CD14-positive monocyte (primary cell): ENCODE data around the gene CDCP2. TPM values are rescaled to one million over a fixed set of nuclear protein-coding genes. Genes with fewer than 3 reads are reported as not detected.
"Not testable (repeated sequence)": the region's sequence is repeated elsewhere in the genome, so short reads cannot be mapped to it uniquely, and the experiment has no call there.

Experiments
- DNase-seq, 3 donors: peaks; one replicate each; pipeline ENCODE4 v3.0.0-alpha.2; 2011 to 2022
- H2AFZ ChIP-seq: 2 replicates; pipeline ENCODE4 v1.6.0; 2012; ENCODE audit warnings: mild to moderate bottlenecking, low read depth, low read length, inconsistent platforms; ENCODE audit not compliant: insufficient read depth, poor library complexity, severe bottlenecking
- H3K27ac ChIP-seq, 2 donors: 1 replicate in 1 of 2; 2 replicates in 1 of 2; pipeline ENCODE4 v1.5.1; 2012 to 2013; ENCODE audit warnings: low read length in 2 of 2, control low read depth in 1 of 2, inconsistent platforms in 1 of 2, low read depth in 1 of 2, mild to moderate bottlenecking in 1 of 2
- H3K27me3 ChIP-seq, 2 donors: one replicate each; pipeline versions ENCODE4 v1.6.0 to v1.6.1; 2011 to 2013; ENCODE audit warnings: low read length in 2 of 2; ENCODE audit not compliant: control insufficient read depth in 2 of 2, insufficient read depth in 2 of 2
- H3K36me3 ChIP-seq, 2 donors: replicated peaks in 1 of 2; 1 replicate in 1 of 2; 2 replicates in 1 of 2; pipeline versions ENCODE4 v1.5.1 to v1.6.1; 2012 to 2013; ENCODE audit warnings: low read length in 2 of 2, control low read depth in 1 of 2, inconsistent platforms in 1 of 2, mild to moderate bottlenecking in 1 of 2; ENCODE audit not compliant: insufficient read depth in 2 of 2, control insufficient read depth in 1 of 2
- H3K4me1 ChIP-seq, 2 donors: 1 replicate in 1 of 2; 2 replicates in 1 of 2; pipeline versions ENCODE4 v1.5.1 to v1.6.1; 2012 to 2013; ENCODE audit warnings: low read length in 2 of 2, control low read depth in 1 of 2, inconsistent platforms in 1 of 2, mild to moderate bottlenecking in 1 of 2, moderate library complexity in 1 of 2; ENCODE audit not compliant: insufficient read depth in 2 of 2, control insufficient read depth in 1 of 2
- H3K4me2 ChIP-seq: replicated peaks from 2 replicates; pipeline ENCODE3; 2012; ENCODE audit warnings: low read length, moderate library complexity, mild to moderate bottlenecking; ENCODE audit not compliant: poor library complexity, severe bottlenecking; ENCODE audit errors: extremely low read depth
- H3K4me3 ChIP-seq, 3 experiments: fragments of 200-600 bp in 1 of 3; sonication (generic) in 1 of 3; replicated peaks in 1 of 3; 1 replicate in 2 of 3; 2 replicates in 1 of 3; pipeline ENCODE4 v1.5.1; 2011 to 2013; ENCODE audit warnings: low read length in 3 of 3, mild to moderate bottlenecking in 3 of 3, control low read depth in 2 of 3, low read depth in 2 of 3, inconsistent platforms in 1 of 3, moderate library complexity in 1 of 3
- H3K79me2 ChIP-seq: 2 replicates; pipeline ENCODE4 v1.6.0; 2012; ENCODE audit warnings: mild to moderate bottlenecking, control low read depth, inconsistent platforms, low read length, moderate library complexity; ENCODE audit not compliant: insufficient read depth
- H3K9ac ChIP-seq: 2 replicates; pipeline ENCODE4 v1.6.0; 2017; ENCODE audit warnings: low read length, mild to moderate bottlenecking; ENCODE audit not compliant: insufficient read depth, poor library complexity, severe bottlenecking
- H3K9me3 ChIP-seq, 2 donors: replicated peaks in 1 of 2; 1 replicate in 1 of 2; 2 replicates in 1 of 2; pipeline versions ENCODE4 v1.5.1 to v1.6.1; 2012 to 2013; ENCODE audit warnings: low read length in 2 of 2, control low read depth in 1 of 2; ENCODE audit not compliant: control insufficient read depth in 1 of 2, insufficient read depth in 1 of 2
- H4K20me1 ChIP-seq: 2 replicates; pipeline ENCODE4 v1.6.0; 2012; ENCODE audit warnings: mild to moderate bottlenecking, low read length, control low read depth, moderate library complexity; ENCODE audit not compliant: insufficient read depth
- H3K27ac Mint-ChIP-seq, 7 donors: one replicate each; pipeline ENCODE4 v1.8.0; 2020; ENCODE audit warnings: mild to moderate bottlenecking in 7 of 7, mixed read lengths in 7 of 7, moderate library complexity in 6 of 7, inconsistent platforms in 2 of 7
- H3K27me3 Mint-ChIP-seq, 3 donors: one replicate each; pipeline ENCODE4 v1.8.0; 2021 to 2022; ENCODE audit warnings: low read depth in 3 of 3, mild to moderate bottlenecking in 3 of 3, mixed read lengths in 3 of 3, moderate library complexity in 3 of 3, inconsistent platforms in 1 of 3
- H3K36me3 Mint-ChIP-seq, 2 donors: one replicate each; pipeline ENCODE4 v1.8.0; 2020; ENCODE audit warnings: mixed read lengths in 2 of 2, inconsistent platforms in 1 of 2, mild to moderate bottlenecking in 1 of 2
- H3K4me1 Mint-ChIP-seq: one replicate; pipeline ENCODE4 v1.8.0; 2020; ENCODE audit warnings: mild to moderate bottlenecking, mixed read lengths
- H3K4me3 Mint-ChIP-seq, 2 donors: one replicate each; pipeline ENCODE4 v1.8.0; 2020; ENCODE audit warnings: mild to moderate bottlenecking in 2 of 2, mixed read lengths in 2 of 2, moderate library complexity in 1 of 2
- H3K9me3 Mint-ChIP-seq, 7 donors: one replicate each; pipeline ENCODE4 v1.8.0; 2020 to 2022; ENCODE audit warnings: mixed read lengths in 7 of 7, mild to moderate bottlenecking in 6 of 7, moderate library complexity in 6 of 7, inconsistent platforms in 2 of 7
- WGBS: methylation state at CpG from one replicate; pipeline ENCODE4 v1.1.5; 2013; ENCODE audit warnings: missing lambda C conversion rate; ENCODE audit not compliant: insufficient coverage; 5-methylcytosine and 5-hydroxymethylcytosine counted together
- intact Hi-C, 2 donors: fragments of 100-400 bp; cut with micrococcal nuclease; formaldehyde crosslinking; loops; one replicate each; pipeline versions ENCODE4 v1.15.0 to v1.15.1; 2023
- polyA plus RNA-seq, 3 donors: library from polyadenylated mRNA; depleted of rRNA in 1 of 3; unstranded in 2 of 3; stranded (reverse) in 1 of 3; fragments of 300-500 nt in 2 of 3; fragments of >200 nt in 1 of 3; fragmentation: Illumina TruSeq in 2 of 3; gene quantifications; 1 replicate in 2 of 3; 2 replicates in 1 of 3; pipeline ENCODE4 v1.2.3, GENCODE V29; 2012 to 2021
- TF ChIP-seq, protein P1 (sequence below): fragments of 200-600 bp; IDR thresholded peaks from one replicate; pipeline ENCODE4 v1.8.0; 2022; ENCODE audit warnings: antibody characterized with exemption, mild to moderate bottlenecking

The CDCP2 gene
- polyA plus RNA-seq, 3 donors: 0.09 TPM; not detected in 2

DNA sequence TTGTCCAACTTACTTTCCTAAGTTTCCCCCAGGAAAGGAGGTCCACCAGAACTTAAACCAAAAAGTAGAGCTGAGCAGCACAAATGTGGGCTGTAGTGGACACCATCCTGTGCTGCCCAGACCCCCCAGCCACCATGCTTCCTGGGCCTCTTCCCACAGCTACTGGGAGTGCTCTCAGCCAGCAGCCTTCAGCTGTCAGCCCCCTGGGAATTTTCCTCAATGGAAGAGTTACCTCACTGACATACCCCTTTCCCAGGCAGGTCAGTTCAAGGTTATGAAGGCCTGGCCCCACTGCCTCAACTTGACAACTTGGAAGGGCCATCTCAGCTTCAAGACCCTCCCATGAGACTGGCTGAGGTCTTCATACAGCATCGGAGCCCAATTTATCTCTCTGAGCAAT lies 47.7 kb downstream of the CDCP2 start:
- Mint-ChIP-seq H3K4me1 (no peaks in the 10 kb centered on the region), H3K27me3 (no peaks in the 10 kb centered on the region), H3K27ac (peak overlapping the region in 1 of 7 donors; percentile 33), H3K36me3 (peaks cover 33 to 39% of the 10 kb centered on the region in 2 donors), H3K9me3 (peaks cover 0 to 13% (median 3%) of the 10 kb centered on the region in 7 donors), H3K4me3 (no peak overlapping the region)
- peaks cover 2 to 19% of the 10 kb centered on the region in 2 donors for H3K36me3 ChIP-seq
- no peak overlapping the region for H2AFZ ChIP-seq
- no peaks in the 10 kb centered on the region for H4K20me1 ChIP-seq
- 100% methylated on average over 1 of the region's 1 CpG for WGBS
- H3K4me2 ChIP-seq: no peak overlapping the region
- no peak overlapping the region for H3K4me3 ChIP-seq
- DNase-seq: no peak
- intact Hi-C loops: no loop called here
- no peaks in the 10 kb centered on the region for H3K79me2 ChIP-seq
- H3K4me1 ChIP-seq: no peaks in the 10 kb centered on the region
- no peaks in the 10 kb centered on the region for H3K27me3 ChIP-seq
- TF ChIP-seq, protein P1, sequence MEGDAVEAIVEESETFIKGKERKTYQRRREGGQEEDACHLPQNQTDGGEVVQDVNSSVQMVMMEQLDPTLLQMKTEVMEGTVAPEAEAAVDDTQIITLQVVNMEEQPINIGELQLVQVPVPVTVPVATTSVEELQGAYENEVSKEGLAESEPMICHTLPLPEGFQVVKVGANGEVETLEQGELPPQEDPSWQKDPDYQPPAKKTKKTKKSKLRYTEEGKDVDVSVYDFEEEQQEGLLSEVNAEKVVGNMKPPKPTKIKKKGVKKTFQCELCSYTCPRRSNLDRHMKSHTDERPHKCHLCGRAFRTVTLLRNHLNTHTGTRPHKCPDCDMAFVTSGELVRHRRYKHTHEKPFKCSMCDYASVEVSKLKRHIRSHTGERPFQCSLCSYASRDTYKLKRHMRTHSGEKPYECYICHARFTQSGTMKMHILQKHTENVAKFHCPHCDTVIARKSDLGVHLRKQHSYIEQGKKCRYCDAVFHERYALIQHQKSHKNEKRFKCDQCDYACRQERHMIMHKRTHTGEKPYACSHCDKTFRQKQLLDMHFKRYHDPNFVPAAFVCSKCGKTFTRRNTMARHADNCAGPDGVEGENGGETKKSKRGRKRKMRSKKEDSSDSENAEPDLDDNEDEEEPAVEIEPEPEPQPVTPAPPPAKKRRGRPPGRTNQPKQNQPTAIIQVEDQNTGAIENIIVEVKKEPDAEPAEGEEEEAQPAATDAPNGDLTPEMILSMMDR: no peak
- no peak overlapping the region for H3K9ac ChIP-seq
- no peaks in the 10 kb centered on the region for H3K9me3 ChIP-seq
- H3K27ac ChIP-seq: no peak overlapping the region

DNA sequence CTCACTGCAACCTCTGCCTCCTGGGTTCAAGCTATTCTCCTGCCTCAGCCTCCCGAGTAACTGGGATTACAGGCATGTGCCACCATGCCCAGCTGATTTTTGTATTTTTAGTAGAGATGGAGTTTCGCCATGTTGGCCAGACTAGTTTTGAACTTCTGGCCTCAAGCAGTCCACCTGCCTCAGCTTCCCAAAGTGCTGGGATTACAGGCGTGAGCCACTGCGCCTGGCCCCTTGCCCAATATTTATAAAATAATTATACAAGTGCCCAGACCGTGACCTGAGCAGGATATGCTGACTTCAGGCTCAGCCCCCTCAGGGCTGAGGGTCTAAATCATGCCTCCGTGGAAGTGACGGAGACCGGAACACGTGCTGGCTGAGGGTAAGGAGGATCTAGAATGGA lies 48.2 kb downstream of the CDCP2 start:
- H4K20me1 ChIP-seq, H3K79me2 ChIP-seq, H3K4me3 Mint-ChIP-seq, H3K27ac ChIP-seq, H3K4me2 ChIP-seq, H3K27ac Mint-ChIP-seq, DNase-seq, H2AFZ ChIP-seq, H3K27me3 ChIP-seq, H3K4me1 ChIP-seq, H3K9me3 ChIP-seq, H3K4me1 Mint-ChIP-seq, H3K27me3 Mint-ChIP-seq, intact Hi-C loops, H3K4me3 ChIP-seq, H3K9ac ChIP-seq: not testable (repeated sequence)
- 100% methylated on average over 1 of the region's 9 CpGs for WGBS
- H3K36me3 ChIP-seq: peaks cover 2 to 19% of the 10 kb centered on the region in 2 donors
- Mint-ChIP-seq H3K36me3 (peaks cover 36 to 42% of the 10 kb centered on the region in 2 donors), H3K9me3 (peaks cover 0 to 13% (median 3%) of the 10 kb centered on the region in 7 donors)
